ENCODE measurements around the gene TBKBP1. TPM values are rescaled to one million over a fixed set of nuclear protein-coding genes. Genes with fewer than 3 reads are reported as not detected.

TBKBP1 gene
- total RNA-seq, 1 donor from 2014 or later, result 13.8 TPM

DNA sequence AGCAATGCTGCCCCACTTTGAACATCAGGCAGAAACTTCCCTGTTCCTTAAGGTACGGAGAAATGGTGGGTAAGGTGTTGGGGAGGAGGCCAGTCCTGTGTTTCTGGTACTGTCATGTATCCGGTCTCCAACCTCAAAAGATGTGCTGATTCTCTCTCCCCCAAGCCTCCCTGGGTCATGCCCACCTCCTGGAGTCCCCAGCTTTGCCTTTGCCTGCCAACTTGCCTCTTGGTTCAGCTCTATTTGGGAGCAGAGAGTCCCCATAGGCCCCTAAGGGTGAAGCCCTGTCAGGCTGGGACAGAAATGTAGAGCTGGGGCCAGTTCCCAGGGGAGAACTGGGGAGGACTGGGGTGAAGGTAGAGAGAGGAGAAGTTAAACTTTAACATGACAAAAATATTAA lies 37.4 kb downstream of the TBKBP1 start:
- DNase-seq (ENCODE audit: extremely low spot score in 2 of 2), result no peak
- H3K36me3 ChIP-seq, result no peaks in the 10 kb centered on the region
- intact Hi-C loops (cut with DNase I), result no loop called here
- peaks cover 19% of the 10 kb centered on the region for H3K27me3 ChIP-seq
- H3K9me3 ChIP-seq, result no peaks in the 10 kb centered on the region
- no peak overlapping the region for H3K4me3 ChIP-seq
- TF ChIP-seq POLR2AphosphoS5 (IDR thresholded peaks at IDR 0.05; ENCODE audit: insufficient read depth in 1 of 2, low read depth in 1 of 2) (no peak), POLR2A (IDR thresholded peaks at IDR 0.05) (no peak)
- TF ChIP-seq, protein P1, sequence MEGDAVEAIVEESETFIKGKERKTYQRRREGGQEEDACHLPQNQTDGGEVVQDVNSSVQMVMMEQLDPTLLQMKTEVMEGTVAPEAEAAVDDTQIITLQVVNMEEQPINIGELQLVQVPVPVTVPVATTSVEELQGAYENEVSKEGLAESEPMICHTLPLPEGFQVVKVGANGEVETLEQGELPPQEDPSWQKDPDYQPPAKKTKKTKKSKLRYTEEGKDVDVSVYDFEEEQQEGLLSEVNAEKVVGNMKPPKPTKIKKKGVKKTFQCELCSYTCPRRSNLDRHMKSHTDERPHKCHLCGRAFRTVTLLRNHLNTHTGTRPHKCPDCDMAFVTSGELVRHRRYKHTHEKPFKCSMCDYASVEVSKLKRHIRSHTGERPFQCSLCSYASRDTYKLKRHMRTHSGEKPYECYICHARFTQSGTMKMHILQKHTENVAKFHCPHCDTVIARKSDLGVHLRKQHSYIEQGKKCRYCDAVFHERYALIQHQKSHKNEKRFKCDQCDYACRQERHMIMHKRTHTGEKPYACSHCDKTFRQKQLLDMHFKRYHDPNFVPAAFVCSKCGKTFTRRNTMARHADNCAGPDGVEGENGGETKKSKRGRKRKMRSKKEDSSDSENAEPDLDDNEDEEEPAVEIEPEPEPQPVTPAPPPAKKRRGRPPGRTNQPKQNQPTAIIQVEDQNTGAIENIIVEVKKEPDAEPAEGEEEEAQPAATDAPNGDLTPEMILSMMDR (IDR thresholded peaks at IDR 0.05), result no peak
- no peak overlapping the region for H3K27ac ChIP-seq
- peaks cover 19% of the 10 kb centered on the region for H3K4me1 ChIP-seq

DNA sequence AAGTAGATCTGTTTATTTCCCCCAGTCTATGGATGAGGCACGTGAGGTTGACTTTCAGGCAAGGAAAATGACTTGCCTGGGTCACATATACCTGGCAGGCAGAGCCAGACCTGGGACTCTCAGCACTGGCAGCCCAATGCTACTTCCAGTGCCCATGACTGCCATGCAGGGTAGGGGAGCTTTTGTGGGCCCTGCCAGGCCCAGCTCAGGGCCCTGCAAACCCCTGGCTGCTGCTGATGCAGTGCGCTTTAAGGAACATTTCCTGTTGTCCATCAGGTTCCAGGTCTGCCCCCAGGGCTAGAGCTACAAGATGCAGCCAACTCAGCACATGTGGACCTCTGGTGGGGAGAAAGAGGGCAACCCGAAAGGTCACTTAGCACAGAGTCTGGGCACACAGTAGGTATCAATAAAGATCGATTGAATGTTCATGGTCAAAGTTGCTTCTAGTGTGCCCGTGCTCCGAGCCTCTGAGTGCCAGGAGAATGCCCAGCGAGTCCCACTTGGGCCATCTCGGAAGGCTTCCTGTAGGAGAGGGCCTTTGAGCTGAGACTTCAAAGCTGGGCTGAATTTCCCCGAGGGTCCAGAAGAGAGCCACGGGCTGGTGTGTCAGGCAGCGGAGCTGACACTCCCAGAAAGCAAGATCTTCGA lies 38.6 kb downstream of the TBKBP1 start:
- peaks cover 19% of the 10 kb centered on the region for H3K4me1 ChIP-seq

DNA sequence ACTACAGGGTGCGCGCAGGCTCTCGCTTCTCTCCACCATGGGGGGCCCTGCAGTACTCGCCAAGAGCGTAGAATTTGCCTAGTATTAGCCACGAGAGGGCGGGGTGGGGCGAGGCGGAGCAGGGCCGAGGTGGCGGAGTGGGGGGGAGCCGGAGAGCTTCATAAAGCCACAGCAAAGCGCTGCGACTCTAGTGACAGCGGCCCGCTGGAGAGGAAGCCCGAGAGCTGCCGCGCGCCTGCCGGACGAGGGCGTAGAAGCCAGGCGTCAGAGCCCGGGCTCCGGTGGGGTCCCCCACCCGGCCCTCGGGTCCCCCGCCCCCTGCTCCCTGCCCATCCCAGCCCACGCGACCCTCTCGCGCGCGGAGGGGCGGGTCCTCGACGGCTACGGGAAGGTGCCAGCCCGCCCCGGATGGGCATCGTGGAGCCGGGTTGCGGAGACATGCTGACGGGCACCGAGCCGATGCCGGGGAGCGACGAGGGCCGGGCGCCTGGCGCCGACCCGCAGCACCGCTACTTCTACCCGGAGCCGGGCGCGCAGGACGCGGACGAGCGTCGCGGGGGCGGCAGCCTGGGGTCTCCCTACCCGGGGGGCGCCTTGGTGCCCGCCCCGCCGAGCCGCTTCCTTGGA lies 39.2 kb downstream of the TBKBP1 start, which contains the start of gene TBX21:
TBX21 (plus strand) TSS at position 190 of the 627 bp plus-strand sequence; CDS start at position 409, 219 bp downstream.
- DNase-seq (ENCODE audit: extremely low spot score in 2 of 2), result no peak
- Histone ChIP-seq H3K4me1 (peaks cover 19% of the 10 kb centered on the region), H3K27ac (peak within 1 kb of the TSS; percentile 55), H3K27me3 (peaks cover 19% of the 10 kb centered on the region), H3K4me3 (peak within 1 kb of the TSS; percentile 42 to 53), H3K9me3 (no peaks in the 10 kb centered on the region), H3K36me3 (no peaks in the 10 kb centered on the region)
- intact Hi-C loops (cut with DNase I), result no loop called here
- TF ChIP-seq, protein P1 (IDR thresholded peaks at IDR 0.05), result no peak
- TF ChIP-seq POLR2AphosphoS5 (IDR thresholded peaks at IDR 0.05; ENCODE audit: insufficient read depth in 1 of 2, low read depth in 1 of 2), result peak in 1 of 2 donors; percentile 29

More for the DNA sequence above, 38.6 kb downstream of the TBKBP1 start:
- Histone ChIP-seq H3K36me3 (no peaks in the 10 kb centered on the region), H3K27ac (no peak overlapping the region), H3K9me3 (no peaks in the 10 kb centered on the region), H3K27me3 (peaks cover 19% of the 10 kb centered on the region), H3K4me3 (peak overlapping the region; percentile 42 to 53)
- TF ChIP-seq POLR2A (IDR thresholded peaks at IDR 0.05) (no peak), POLR2AphosphoS5 (IDR thresholded peaks at IDR 0.05; ENCODE audit: insufficient read depth in 1 of 2, low read depth in 1 of 2) (no peak)
- TF ChIP-seq, protein P1 (IDR thresholded peaks at IDR 0.05), result no peak
- no peak for DNase-seq (ENCODE audit: extremely low spot score in 2 of 2)
- intact Hi-C loops (cut with DNase I), result no loop called here

DNA sequence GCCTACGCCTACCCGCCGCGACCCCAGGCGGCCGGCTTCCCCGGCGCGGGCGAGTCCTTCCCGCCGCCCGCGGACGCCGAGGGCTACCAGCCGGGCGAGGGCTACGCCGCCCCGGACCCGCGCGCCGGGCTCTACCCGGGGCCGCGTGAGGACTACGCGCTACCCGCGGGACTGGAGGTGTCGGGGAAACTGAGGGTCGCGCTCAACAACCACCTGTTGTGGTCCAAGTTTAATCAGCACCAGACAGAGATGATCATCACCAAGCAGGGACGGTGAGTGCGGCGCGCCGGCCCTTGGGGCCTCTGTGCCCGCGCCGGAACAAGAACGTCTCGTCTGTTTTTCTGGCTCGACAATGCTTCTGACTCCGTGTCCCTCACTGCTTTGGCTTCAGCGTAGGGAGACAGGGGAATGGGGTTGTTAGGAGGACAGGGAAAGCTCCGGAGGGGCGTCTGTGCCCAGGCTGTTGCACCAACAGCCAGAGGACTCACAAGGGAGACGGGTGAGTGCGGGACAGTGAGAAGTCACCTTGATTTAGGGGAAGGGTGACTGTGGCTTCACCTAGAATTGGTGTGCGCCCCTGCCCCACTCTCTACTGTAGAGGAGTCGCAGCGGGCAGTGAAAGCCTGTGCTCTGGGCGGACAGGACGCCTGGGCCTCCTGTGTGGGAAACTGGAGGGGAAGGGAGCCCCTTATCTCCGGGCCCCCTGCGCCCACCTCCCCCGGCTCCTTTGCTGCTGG lies 39.9 kb downstream of the TBKBP1 start:
- no peaks in the 10 kb centered on the region for H3K9me3 ChIP-seq
- H3K27ac ChIP-seq, result peak overlapping the region; percentile 55
- no peaks in the 10 kb centered on the region for H3K36me3 ChIP-seq
- TF ChIP-seq, protein P1 (IDR thresholded peaks at IDR 0.05), result no peak
- no peak for TF ChIP-seq POLR2AphosphoS5 (IDR thresholded peaks at IDR 0.05; ENCODE audit: insufficient read depth in 1 of 2, low read depth in 1 of 2)
- no peak for TF ChIP-seq POLR2A (IDR thresholded peaks at IDR 0.05)
- H3K4me1 ChIP-seq, result peaks cover 19% of the 10 kb centered on the region
- H3K4me3 ChIP-seq, result peak overlapping the region; percentile 42 to 53
- intact Hi-C loops (cut with DNase I), result no loop called here
- no peak for DNase-seq (ENCODE audit: extremely low spot score in 2 of 2)
- H3K27me3 ChIP-seq, result peaks cover 19% of the 10 kb centered on the region

All from vagina (tissue), 2 donors.